Stimulated activated CD8-positive, alpha-beta memory T cell treated with anti-CD3 and anti-CD28 coated beads, Interleukin-4, amount 100 ng/mL, for 4 hours (primary cell): Measurements from ENCODE around the gene COL4A1.

ENCODE experiments used
- DNase-seq, 2 donors: peaks; one replicate each; pipeline ENCODE4 v3.0.0-alpha.2; 2020; ENCODE audit warnings: low read depth in 2 of 2, low spot score in 1 of 2

COL4A1 gene

GRCh38 chr13:110309661-110310524 is 2.9 kb upstream of the COL4A1 start:
- DNase-seq = no peak

- DNase-seq = no peak
Observed at GRCh38 chr13:110308656-110309359, 1.9 kb upstream of the COL4A1 start.

GRCh38 chr13:110307767-110308655 is 1.1 kb upstream of the COL4A1 start:
- no peak for DNase-seq

DNA sequence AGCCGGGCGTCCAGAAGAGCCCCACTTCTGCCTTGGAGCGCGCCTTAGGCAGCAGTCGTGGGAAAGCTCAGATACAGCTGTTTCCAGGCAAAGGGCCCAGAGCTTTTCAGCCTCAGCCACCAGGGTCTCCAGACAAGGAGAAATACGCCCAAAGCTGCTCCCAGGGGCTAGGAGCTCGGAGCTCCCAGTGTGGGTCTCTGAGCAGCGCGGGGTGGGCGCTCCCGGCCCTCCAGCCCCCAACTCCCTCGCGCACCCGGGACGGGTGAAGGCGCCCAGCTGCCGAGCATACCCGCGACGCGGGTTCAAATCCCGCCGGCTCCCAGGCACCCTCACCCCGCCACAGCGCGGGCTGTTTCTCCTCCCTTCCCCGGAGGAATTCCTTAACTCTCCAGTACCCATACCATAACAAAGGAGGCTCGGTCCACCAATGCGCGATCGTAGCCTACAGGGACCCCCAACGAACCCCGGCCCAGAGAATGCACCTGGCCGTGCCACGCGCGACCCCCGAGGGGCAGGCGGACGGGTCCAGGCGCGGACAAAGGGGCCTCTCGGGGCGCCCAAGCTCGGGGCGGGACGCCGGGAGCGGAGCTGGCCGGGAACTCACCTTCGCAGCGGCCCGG is 507 bp downstream of the COL4A1 start:
- no peak for DNase-seq

GRCh38 chr13:110305949-110306339 is 1.0 kb downstream of the COL4A1 start:
- DNase-seq = no peak

DNA sequence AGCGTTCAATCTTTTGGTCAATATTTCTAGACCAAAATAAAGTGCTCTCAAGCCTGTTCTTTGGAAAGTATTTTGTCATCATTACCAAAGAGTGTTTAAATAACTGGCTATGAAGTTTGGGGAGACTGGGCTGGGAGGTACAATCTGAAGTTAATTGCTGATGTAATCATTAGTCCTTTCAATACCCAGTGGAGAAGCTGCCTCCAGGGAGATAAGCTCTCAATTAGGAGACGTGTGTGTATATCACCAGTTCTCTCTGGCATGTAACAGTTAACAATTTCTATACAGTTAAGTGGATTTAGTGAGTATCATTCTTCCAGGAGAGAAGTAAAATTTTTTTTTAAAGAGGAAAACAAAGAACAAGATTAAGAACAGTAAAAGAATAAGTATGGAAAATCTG is 1.4 kb downstream of the COL4A1 start:
- no peak for DNase-seq

- no peak for DNase-seq
Observed at GRCh38 chr13:110305001-110305400, 2.0 kb downstream of the COL4A1 start.

DNA sequence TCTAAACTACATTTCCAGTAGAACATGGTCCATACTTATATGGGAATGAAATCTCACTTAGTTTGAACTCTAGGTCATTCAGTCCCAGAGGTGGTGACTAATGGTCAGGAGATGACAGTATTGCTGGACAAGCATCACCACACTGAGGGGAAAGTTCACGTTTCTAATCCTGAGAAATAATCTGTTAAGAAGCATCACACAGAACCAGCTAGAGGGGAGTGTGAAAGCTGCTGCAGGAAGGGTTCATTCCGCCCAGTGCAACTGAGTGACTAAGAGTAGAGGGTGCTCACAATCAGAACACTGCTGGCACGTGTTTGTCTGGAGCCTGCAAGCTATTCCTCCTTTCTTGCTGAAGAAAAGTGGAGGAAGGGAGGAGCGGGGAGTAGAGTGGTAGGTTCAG is 2.7 kb downstream of the COL4A1 start:
- DNase-seq = no peak

DNA sequence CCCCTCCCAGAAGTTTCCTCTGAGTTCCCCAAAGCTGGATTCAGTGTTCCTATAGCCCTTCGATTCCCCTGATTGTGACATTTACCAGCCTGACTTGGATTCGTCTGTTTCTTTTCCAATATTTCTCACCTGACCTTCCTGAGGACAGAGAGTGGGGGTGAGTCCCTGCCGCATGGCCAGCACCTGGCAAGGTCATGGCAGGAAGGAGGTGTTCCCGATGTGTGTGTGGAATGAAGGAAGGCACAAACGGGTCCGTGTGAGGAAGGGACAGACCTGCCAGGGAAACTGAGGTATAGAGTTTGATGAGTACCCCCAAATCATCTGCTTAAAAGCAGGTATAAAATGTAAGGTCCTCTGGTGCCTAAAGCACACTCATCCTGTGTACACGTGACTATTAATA is 3.3 kb downstream of the COL4A1 start:
- DNase-seq = no peak

DNA sequence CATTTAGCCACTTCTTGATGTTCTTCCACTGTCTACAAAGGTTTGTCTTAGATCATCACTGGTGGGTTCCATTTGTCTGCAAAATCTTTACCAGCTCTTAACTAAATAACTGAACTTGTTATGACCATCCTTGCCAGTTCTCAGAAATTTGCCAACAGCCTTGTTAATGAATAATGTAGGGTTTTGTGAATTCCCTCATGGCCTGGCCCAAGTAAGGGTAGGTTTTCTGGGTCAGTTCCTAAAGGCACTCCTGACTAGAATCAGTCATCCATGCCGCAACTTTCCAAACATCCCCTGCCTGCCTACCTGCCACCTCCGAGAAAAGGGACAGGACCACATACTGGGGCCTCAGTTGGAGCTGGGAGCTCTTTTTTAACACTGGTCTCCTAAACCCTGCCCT is 4.0 kb downstream of the COL4A1 start:
- DNase-seq = no peak

DNA sequence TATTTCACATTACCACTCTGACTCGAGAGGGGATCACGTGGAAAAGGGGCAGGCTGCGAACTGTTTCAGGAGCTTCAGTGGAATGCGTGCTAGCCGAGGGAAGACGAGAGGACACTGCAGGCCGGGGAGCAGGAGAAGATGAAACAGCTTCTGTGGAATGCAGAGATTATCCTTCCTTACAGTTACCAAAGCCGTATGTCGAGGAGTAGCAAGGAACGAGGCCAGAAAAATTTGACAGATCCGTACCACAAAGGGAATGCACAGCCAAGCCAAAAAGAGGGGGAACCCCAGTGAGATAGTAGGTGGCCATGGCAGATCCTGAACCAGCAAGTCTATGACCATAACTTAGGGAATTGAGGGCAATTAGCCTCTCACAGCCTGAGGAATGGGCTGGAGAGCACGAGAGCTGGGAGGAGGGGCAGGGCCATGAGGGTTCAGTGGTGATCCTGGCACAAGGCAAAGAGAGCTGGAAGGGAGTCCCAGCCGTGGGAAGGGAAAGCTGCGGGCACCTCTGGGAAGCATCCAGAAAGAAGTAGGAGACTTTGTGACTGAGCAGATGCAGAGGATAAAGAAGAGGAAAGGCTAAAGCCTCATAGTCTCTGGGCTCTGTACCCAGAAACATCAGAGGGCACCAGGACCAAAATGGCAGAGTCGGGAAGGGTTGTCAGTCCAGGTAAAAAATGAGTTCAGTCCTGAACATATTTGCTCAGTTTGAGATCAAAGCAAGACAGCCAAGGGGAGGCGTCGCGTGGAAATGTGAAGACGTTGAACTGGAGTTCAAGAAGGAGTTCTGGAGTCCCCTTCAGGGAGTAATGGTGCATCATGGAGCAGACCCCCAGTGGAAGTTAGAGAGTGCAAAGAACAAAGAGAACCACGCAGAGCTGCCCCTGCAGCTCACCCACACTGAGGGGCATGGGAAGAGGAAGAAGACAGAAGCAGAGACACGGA is 5.1 kb downstream of the COL4A1 start:
- DNase-seq = no peak

GRCh38 chr13:110301083-110301482 is 5.9 kb downstream of the COL4A1 start:
- no peak for DNase-seq

- DNase-seq = no peak
Observed at GRCh38 chr13:110300090-110300815, 6.7 kb downstream of the COL4A1 start.

DNA sequence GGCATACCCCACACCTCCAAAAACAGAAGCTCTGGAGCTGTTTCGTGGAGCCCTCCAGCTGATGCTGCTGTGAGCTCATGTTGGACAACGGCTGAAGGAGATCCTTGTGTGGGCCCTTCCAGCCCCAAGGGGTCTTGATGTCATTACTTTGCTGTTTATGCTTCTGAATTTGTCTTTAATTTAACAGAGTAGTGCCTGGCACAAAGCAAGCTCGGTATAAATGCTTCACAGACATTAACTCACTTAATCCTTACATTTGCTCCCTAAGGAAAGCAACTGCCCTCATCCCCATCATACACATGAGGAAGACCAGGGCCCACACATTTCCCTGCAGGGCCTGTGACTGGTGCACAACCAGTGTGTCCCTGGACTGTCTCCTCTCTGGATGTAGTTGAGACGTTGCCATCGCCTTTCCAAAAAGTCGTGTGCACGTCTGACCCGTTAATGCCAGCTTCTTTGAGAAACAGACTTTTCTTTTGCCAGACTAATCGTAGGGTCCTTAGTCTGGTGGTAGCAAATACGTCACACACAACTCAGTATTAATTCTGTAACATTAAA is 7.6 kb downstream of the COL4A1 start:
- no peak for DNase-seq

GRCh38 chr13:110298505-110299282 is 8.3 kb downstream of the COL4A1 start:
- no peak for DNase-seq

GRCh38 chr13:110297766-110298504 is 9.0 kb downstream of the COL4A1 start:
- no peak for DNase-seq

DNA sequence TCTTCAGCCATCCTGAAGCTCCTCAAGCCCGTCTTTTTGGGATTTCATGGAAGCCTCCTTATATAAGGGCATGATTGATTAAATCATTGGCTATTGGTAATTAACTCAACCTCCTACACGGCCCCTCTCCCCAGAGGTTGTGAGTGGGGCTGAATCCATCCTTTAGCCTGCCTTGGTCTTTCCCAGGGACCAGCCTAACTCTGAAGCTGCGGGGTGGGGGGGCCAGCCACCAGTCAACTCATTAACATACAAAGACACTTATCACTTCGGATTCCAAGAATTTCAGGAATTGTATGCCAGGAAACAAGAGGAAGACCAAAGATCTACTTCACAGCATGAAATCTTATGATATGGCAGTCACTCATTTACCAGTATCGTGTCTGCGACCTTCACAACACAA is 9.9 kb downstream of the COL4A1 start:
- DNase-seq = no peak

- DNase-seq = no peak
Observed at GRCh38 chr13:110294622-110295021, 12.3 kb downstream of the COL4A1 start.
